ENCODE results near the gene MEF2A. TPM values are rescaled to one million over a fixed set of nuclear protein-coding genes. Genes with fewer than 3 reads are reported as not detected.

Gene MEF2A
- total RNA-seq, 1 experiment from 2014 or later, result 29.6 TPM

GRCh38 chr15:99615460-99615859 lies 49.7 kb downstream of the MEF2A start:
- TF ChIP-seq REST (IDR thresholded peaks at IDR 0.05; ENCODE audit: low read depth) (no peak), EGR1 (IDR thresholded peaks at IDR 0.05; ENCODE audit: low read depth) (no peak), CEBPB (IDR thresholded peaks at IDR 0.05; ENCODE audit: low read depth) (no peak), YY1 (IDR thresholded peaks at IDR 0.05; ENCODE audit: extremely low read depth, insufficient replicate concordance, low read depth, low read length) (no peak), RAD21 (IDR thresholded peaks at IDR 0.05; ENCODE audit: low read depth) (no peak)
- Histone ChIP-seq H3K27me3 (ENCODE audit: insufficient read depth, low read length) (no peaks in the 10 kb centered on the region), H3K27ac (ENCODE audit: low read depth, low read length) (no peak overlapping the region), H3K9me3 (ENCODE audit: control insufficient read depth in 1 of 2, insufficient read depth in 1 of 2, low read depth in 1 of 2, low read length in 2 of 2) (no peaks in the 10 kb centered on the region), H4K20me1 (ENCODE audit: insufficient read depth) (0 out of 2 replicates have a peak, but pooled peaks cover 4% of the 10 kb centered on the region), H3K9ac (ENCODE audit: low read length) (no peak overlapping the region), H3K36me3 (ENCODE audit: control insufficient read depth in 1 of 2, insufficient read depth in 2 of 2, low read length in 2 of 2) (no peaks in the 10 kb centered on the region), H3K4me1 (ENCODE audit: control insufficient read depth in 1 of 2, insufficient read depth in 2 of 2, low read length in 2 of 2) (no peaks in the 10 kb centered on the region), H3K4me3 (replicated peaks in 1 of 2; ENCODE audit: low read depth in 1 of 2, low read length in 2 of 2) (no peak overlapping the region), H2AFZ (ENCODE audit: low read depth, low read length, poor library complexity, severe bottlenecking) (no peak overlapping the region), H3K79me2 (ENCODE audit: insufficient read depth, low read length) (peaks cover 82% of the 10 kb centered on the region), H3K9me2 (ENCODE audit: insufficient read depth) (no peaks in the 10 kb centered on the region), H3K4me2 (ENCODE audit: low read length) (no peak overlapping the region)
- ChIA-PET POLR2A (no interaction called here), CTCF (no interaction called here), RAD21 (ENCODE audit: low non-redundant PET in 1 of 2, low total read pairs in 2 of 2, uncharacterized antibody in 2 of 2, unreplicated experiment in 2 of 2) (no interaction called here)
- DNase-seq (ENCODE audit: low read depth, low spot score) (no peak), ATAC-seq (no peak)
- no TSS peak for BruUV-seq (replicated peaks)
- intact Hi-C loops (cut with micrococcal nuclease), result no loop called here

GRCh38 chr15:99616129-99616528 lies 50.3 kb downstream of the MEF2A start:
- no peaks in the 10 kb centered on the region for H3K4me1 ChIP-seq (ENCODE audit: control insufficient read depth in 1 of 2, insufficient read depth in 2 of 2, low read length in 2 of 2)
- POLR2A ChIA-PET, result no interaction called here
- BruUV-seq (replicated peaks), result no TSS peak
- TF ChIP-seq FOSL1 (IDR thresholded peaks at IDR 0.05; ENCODE audit: low read depth) (no peak), CEBPB (IDR thresholded peaks at IDR 0.05; ENCODE audit: low read depth) (no peak), ZNF274 (IDR thresholded peaks at IDR 0.05; ENCODE audit: low read depth, low read length) (no peak), SRF (IDR thresholded peaks at IDR 0.05; ENCODE audit: low read depth) (no peak), MAX (IDR thresholded peaks at IDR 0.05) (no peak), POLR2AphosphoS5 (IDR thresholded peaks at IDR 0.05; ENCODE audit: low read depth, low read length) (no peak), SIN3A (IDR thresholded peaks at IDR 0.05; ENCODE audit: low read depth) (no peak), YY1 (IDR thresholded peaks at IDR 0.05; ENCODE audit: extremely low read depth, insufficient replicate concordance, low read depth, low read length) (no peak), SP1 (IDR thresholded peaks at IDR 0.05; ENCODE audit: low read depth) (no peak), POLR2A (IDR thresholded peaks at IDR 0.05; ENCODE audit: borderline replicate concordance, extremely low read depth, insufficient read depth, insufficient read length) (no peak), ZFX (IDR thresholded peaks at IDR 0.05) (no peak), CTCF (IDR thresholded peaks at IDR 0.05 in 2 of 3, conservative IDR thresholded peaks at IDR 0.05 in 1 of 3; ENCODE audit: borderline replicate concordance in 1 of 3, insufficient read depth in 1 of 3, low read depth in 2 of 3, low read length in 2 of 3) (no peak), CBX3 (IDR thresholded peaks at IDR 0.05; ENCODE audit: low read depth) (no peak), EGR1 (IDR thresholded peaks at IDR 0.05; ENCODE audit: low read depth) (no peak)

More at GRCh38 chr15:99616129-99616528, 50.3 kb downstream of the MEF2A start:
- H2AFZ ChIP-seq (ENCODE audit: low read depth, low read length, poor library complexity, severe bottlenecking), result no peak overlapping the region
- ChIA-PET RAD21 (ENCODE audit: low non-redundant PET in 1 of 2, low total read pairs in 2 of 2, uncharacterized antibody in 2 of 2, unreplicated experiment in 2 of 2) (no interaction called here), CTCF (no interaction called here)
- no peak overlapping the region for H3K27ac ChIP-seq (ENCODE audit: low read depth, low read length)
- no peaks in the 10 kb centered on the region for H3K9me2 ChIP-seq (ENCODE audit: insufficient read depth)
- ATAC-seq (no peak), DNase-seq (ENCODE audit: low read depth, low spot score) (no peak)
- H3K9me3 ChIP-seq (ENCODE audit: control insufficient read depth in 1 of 2, insufficient read depth in 1 of 2, low read depth in 1 of 2, low read length in 2 of 2), result no peaks in the 10 kb centered on the region
- no peaks in the 10 kb centered on the region for H3K27me3 ChIP-seq (ENCODE audit: insufficient read depth, low read length)
- no peak overlapping the region for H3K4me2 ChIP-seq (ENCODE audit: low read length)
- peaks cover 77% of the 10 kb centered on the region for H3K79me2 ChIP-seq (ENCODE audit: insufficient read depth, low read length)
- no peak overlapping the region for H3K9ac ChIP-seq (ENCODE audit: low read length)
- intact Hi-C loops (cut with micrococcal nuclease), result no loop called here
- 0 out of 2 replicates have a peak, but pooled peaks cover 4% of the 10 kb centered on the region for H4K20me1 ChIP-seq (ENCODE audit: insufficient read depth)
- H3K4me3 ChIP-seq (replicated peaks in 1 of 2; ENCODE audit: low read depth in 1 of 2, low read length in 2 of 2), result no peak overlapping the region
- H3K36me3 ChIP-seq (ENCODE audit: control insufficient read depth in 1 of 2, insufficient read depth in 2 of 2, low read length in 2 of 2), result no peaks in the 10 kb centered on the region
